Stimulated activated CD4-positive, alpha-beta T cell treated with anti-CD3 and anti-CD28 coated beads, Interleukin-2, amount 100 ng/mL, for 4 hours (primary cell): Measurements from ENCODE around the gene NCAPD3.
A peak's percentile ranks its signal among the peaks of the same experiment; 100 is the strongest.

Experiments
- DNase-seq: peaks from one replicate; pipeline ENCODE4 v3.0.0-alpha.2; 2020; ENCODE audit warnings: low read depth

Gene NCAPD3

GRCh38 chr11:134158023-134158422, 65.7 kb downstream of the NCAPD3 start:
- no peak for DNase-seq

GRCh38 chr11:134157451-134157850, 66.3 kb downstream of the NCAPD3 start:
- no peak for DNase-seq

GRCh38 chr11:134155946-134156865, 67.6 kb downstream of the NCAPD3 start:
- no peak for DNase-seq

- DNase-seq = no peak
Measured at GRCh38 chr11:134155456-134155855, 68.3 kb downstream of the NCAPD3 start.

GRCh38 chr11:134154441-134154840, 69.3 kb downstream of the NCAPD3 start:
- no peak for DNase-seq

- DNase-seq = no peak
Measured at GRCh38 chr11:134153147-134153905, 70.4 kb downstream of the NCAPD3 start.

- no peak for DNase-seq
Measured at GRCh38 chr11:134152696-134153095, 71.1 kb downstream of the NCAPD3 start.

- no peak for DNase-seq
Measured at GRCh38 chr11:134151083-134151747, 72.6 kb downstream of the NCAPD3 start.

- no peak for DNase-seq
Measured at GRCh38 chr11:134150195-134150903, 73.4 kb downstream of the NCAPD3 start.

- no peak for DNase-seq
Measured at GRCh38 chr11:134149371-134149770, 74.4 kb downstream of the NCAPD3 start.

- DNase-seq = no peak
Measured at GRCh38 chr11:134146598-134146997, 77.2 kb downstream of the NCAPD3 start.

- no peak for DNase-seq
Measured at GRCh38 chr11:134145715-134146114, 78.1 kb downstream of the NCAPD3 start.

GRCh38 chr11:134144744-134145143, 79.0 kb downstream of the NCAPD3 start:
- no peak for DNase-seq

GRCh38 chr11:134143801-134144200, 80.0 kb downstream of the NCAPD3 start:
- DNase-seq = no peak

GRCh38 chr11:134142536-134142935, 81.2 kb downstream of the NCAPD3 start:
- DNase-seq = no peak

- DNase-seq = no peak
Measured at GRCh38 chr11:134140961-134141490, 82.7 kb downstream of the NCAPD3 start.

GRCh38 chr11:134139873-134140331, 83.9 kb downstream of the NCAPD3 start:
- peak; percentile 16 for DNase-seq

- no peak for DNase-seq
Measured at GRCh38 chr11:134139303-134139872, 84.4 kb downstream of the NCAPD3 start.

- DNase-seq = no peak
Measured at GRCh38 chr11:134138376-134138775, 85.4 kb downstream of the NCAPD3 start.

GRCh38 chr11:134134167-134134566, 89.6 kb downstream of the NCAPD3 start:
- no peak for DNase-seq

GRCh38 chr11:134132808-134133207, 91.0 kb downstream of the NCAPD3 start:
- DNase-seq = no peak
